HEK293 (cell line): ENCODE results near the gene EYS.

Source experiments
- YY1 ChIP-seq: fragments of 450-650 bp; formaldehyde crosslinking; IDR thresholded peaks from 2 replicates; pipeline ENCODE4 v1.5.1; 2018; ENCODE audit warnings: missing biosample characterization, missing genetic modification characterization
- ZNF529 ChIP-seq: fragments of 450-650 bp; formaldehyde crosslinking; IDR thresholded peaks from 2 replicates; pipeline ENCODE4 v1.5.1; 2017; ENCODE audit warnings: missing genetic modification characterization, missing biosample characterization; ENCODE audit not compliant: insufficient replicate concordance
- TF ChIP-seq, protein P1 (sequence below): fragments of 450-650 bp; formaldehyde crosslinking; IDR thresholded peaks from 2 replicates; pipeline ENCODE4 v1.5.1; 2016; ENCODE audit warnings: missing biosample characterization, missing genetic modification characterization
- TF ChIP-seq, protein P2 (sequence below): fragments of 450-650 bp; formaldehyde crosslinking; IDR thresholded peaks from 2 replicates; pipeline ENCODE4 v1.5.1; 2016; ENCODE audit warnings: missing biosample characterization, missing genetic modification characterization, low read depth
- TF ChIP-seq, protein P3 (sequence below): fragments of 450-650 bp; formaldehyde crosslinking; IDR thresholded peaks from 2 replicates; pipeline ENCODE4 v1.5.1; 2016; ENCODE audit warnings: missing biosample characterization, missing genetic modification characterization

DNA sequence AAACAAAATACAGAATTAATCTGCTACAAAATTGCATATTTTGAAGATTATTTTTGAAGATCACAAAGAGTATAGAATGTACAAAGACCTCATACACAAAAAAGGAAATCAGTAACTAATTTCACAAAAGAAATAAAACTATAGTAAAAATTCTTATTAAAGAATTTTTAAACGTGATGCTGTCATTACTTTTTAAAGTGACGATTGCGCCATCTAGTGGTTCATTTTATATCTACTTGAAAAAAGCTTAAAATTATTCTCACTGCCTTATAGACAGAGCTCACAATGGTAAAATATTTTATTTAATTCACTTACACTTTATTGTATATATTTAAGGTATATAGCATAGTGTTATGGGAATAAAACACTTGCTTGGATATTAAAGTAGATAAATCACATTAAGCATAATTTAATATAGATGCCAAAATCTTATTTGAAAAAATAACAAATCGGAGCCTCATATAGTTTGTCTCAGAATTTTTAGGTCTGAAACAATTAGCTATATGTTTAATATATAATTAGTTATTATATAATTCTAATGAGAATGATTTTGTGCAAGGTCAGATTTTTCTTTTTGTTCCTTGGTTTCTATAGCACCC is 1942.6 kb downstream of the EYS start:
- TF ChIP-seq, protein P1, sequence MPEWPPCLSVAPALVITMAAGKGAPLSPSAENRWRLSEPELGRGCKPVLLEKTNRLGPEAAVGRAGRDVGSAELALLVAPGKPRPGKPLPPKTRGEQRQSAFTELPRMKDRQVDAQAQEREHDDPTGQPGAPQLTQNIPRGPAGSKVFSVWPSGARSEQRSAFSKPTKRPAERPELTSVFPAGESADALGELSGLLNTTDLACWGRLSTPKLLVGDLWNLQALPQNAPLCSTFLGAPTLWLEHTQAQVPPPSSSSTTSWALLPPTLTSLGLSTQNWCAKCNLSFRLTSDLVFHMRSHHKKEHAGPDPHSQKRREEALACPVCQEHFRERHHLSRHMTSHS = no peak
- TF ChIP-seq, protein P2, sequence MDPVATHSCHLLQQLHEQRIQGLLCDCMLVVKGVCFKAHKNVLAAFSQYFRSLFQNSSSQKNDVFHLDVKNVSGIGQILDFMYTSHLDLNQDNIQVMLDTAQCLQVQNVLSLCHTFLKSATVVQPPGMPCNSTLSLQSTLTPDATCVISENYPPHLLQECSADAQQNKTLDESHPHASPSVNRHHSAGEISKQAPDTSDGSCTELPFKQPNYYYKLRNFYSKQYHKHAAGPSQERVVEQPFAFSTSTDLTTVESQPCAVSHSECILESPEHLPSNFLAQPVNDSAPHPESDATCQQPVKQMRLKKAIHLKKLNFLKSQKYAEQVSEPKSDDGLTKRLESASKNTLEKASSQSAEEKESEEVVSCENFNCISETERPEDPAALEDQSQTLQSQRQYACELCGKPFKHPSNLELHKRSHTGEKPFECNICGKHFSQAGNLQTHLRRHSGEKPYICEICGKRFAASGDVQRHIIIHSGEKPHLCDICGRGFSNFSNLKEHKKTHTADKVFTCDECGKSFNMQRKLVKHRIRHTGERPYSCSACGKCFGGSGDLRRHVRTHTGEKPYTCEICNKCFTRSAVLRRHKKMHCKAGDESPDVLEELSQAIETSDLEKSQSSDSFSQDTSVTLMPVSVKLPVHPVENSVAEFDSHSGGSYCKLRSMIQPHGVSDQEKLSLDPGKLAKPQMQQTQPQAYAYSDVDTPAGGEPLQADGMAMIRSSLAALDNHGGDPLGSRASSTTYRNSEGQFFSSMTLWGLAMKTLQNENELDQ (tag by site-specific recombination) = no peak
- no peak for TF ChIP-seq YY1 (tag by site-specific recombination)
- TF ChIP-seq, protein P3, sequence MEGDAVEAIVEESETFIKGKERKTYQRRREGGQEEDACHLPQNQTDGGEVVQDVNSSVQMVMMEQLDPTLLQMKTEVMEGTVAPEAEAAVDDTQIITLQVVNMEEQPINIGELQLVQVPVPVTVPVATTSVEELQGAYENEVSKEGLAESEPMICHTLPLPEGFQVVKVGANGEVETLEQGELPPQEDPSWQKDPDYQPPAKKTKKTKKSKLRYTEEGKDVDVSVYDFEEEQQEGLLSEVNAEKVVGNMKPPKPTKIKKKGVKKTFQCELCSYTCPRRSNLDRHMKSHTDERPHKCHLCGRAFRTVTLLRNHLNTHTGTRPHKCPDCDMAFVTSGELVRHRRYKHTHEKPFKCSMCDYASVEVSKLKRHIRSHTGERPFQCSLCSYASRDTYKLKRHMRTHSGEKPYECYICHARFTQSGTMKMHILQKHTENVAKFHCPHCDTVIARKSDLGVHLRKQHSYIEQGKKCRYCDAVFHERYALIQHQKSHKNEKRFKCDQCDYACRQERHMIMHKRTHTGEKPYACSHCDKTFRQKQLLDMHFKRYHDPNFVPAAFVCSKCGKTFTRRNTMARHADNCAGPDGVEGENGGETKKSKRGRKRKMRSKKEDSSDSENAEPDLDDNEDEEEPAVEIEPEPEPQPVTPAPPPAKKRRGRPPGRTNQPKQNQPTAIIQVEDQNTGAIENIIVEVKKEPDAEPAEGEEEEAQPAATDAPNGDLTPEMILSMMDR (tag by site-specific recombination) = no peak
- no peak for TF ChIP-seq ZNF529
